Stimulated activated naive B cell treated with anti-CD40 and anti-IgM and Interleukin-4, amounts not matched to agents 10 μg/mL and 1 μg/mL and 100 μg/mL, for 72 hours (primary cell): ENCODE data around the gene AK4.
"Not testable (repeated sequence)": the region's sequence is repeated elsewhere in the genome, so short reads cannot be mapped to it uniquely, and the experiment has no call there.

Experiments used
- ATAC-seq, 2 donors: fragments of 150-1000 bp; cut with Tn5 transposase; replicated peaks; 2 replicates each; pipeline ENCODE4 v1.10.0; 2021; ENCODE audit warnings: moderate library complexity in 1 of 2
- DNase-seq: peaks from one replicate; pipeline ENCODE4 v3.0.0; 2021
- H3K27ac Mint-ChIP-seq: one replicate; pipeline ENCODE4 v1.8.0; 2022; ENCODE audit warnings: mild to moderate bottlenecking, mixed read lengths
- H3K27me3 Mint-ChIP-seq, 2 donors: one replicate each; pipeline ENCODE4 v1.8.0; 2022; ENCODE audit warnings: mixed read lengths in 2 of 2
- H3K36me3 Mint-ChIP-seq, 2 donors: one replicate each; pipeline ENCODE4 v1.8.0; 2022; ENCODE audit warnings: mixed read lengths in 2 of 2, mild to moderate bottlenecking in 1 of 2
- H3K4me1 Mint-ChIP-seq, 2 donors: one replicate each; pipeline ENCODE4 v1.8.0; 2022; ENCODE audit warnings: mixed read lengths in 2 of 2, mild to moderate bottlenecking in 1 of 2
- H3K4me3 Mint-ChIP-seq, 2 donors: one replicate each; pipeline ENCODE4 v1.8.0; 2022; ENCODE audit warnings: mild to moderate bottlenecking in 2 of 2, mixed read lengths in 2 of 2, moderate library complexity in 1 of 2
- H3K9me3 Mint-ChIP-seq, 2 donors: one replicate each; pipeline ENCODE4 v1.8.0; 2022; ENCODE audit warnings: mixed read lengths in 2 of 2, mild to moderate bottlenecking in 1 of 2

The AK4 gene

GRCh38 chr1:65230731-65231481, 82.9 kb downstream of the AK4 start:
- DNase-seq (no peak), ATAC-seq (peak; percentile 55 to 60)
- Mint-ChIP-seq H3K4me1 (peaks cover 7 to 10% of the 10 kb centered on the region in 2 donors), H3K4me3 (no peak overlapping the region), H3K36me3 (peaks cover 0 to 3% of the 10 kb centered on the region in 2 donors), H3K27ac (no peak overlapping the region), H3K27me3 (peaks cover 10 to 16% of the 10 kb centered on the region in 2 donors), H3K9me3 (peaks cover 0 to 5% of the 10 kb centered on the region in 2 donors)

- Mint-ChIP-seq H3K4me1 (peaks cover 7 to 10% of the 10 kb centered on the region in 2 donors), H3K9me3 (peaks cover 4 to 12% of the 10 kb centered on the region in 2 donors), H3K4me3 (no peak overlapping the region), H3K27me3 (peaks cover 16 to 18% of the 10 kb centered on the region in 2 donors), H3K27ac (no peak overlapping the region), H3K36me3 (peaks cover 4 to 10% of the 10 kb centered on the region in 2 donors)
- ATAC-seq (no peak), DNase-seq (no peak)
These were observed 83.8 kb downstream of the AK4 start for GRCh38 chr1:65231718-65232330.

- Mint-ChIP-seq H3K4me1 (peaks cover 7 to 10% of the 10 kb centered on the region in 2 donors), H3K27ac (no peak overlapping the region), H3K4me3 (no peak overlapping the region), H3K27me3 (peaks cover 17 to 20% of the 10 kb centered on the region in 2 donors), H3K36me3 (peaks cover 4 to 12% of the 10 kb centered on the region in 2 donors), H3K9me3 (peaks cover 7 to 15% of the 10 kb centered on the region in 2 donors)
- DNase-seq: no peak
- ATAC-seq: no peak
These were observed 84.5 kb downstream of the AK4 start for GRCh38 chr1:65232461-65232990.

GRCh38 chr1:65233782-65234181, 85.8 kb downstream of the AK4 start:
- Mint-ChIP-seq H3K9me3 (peaks cover 11 to 15% of the 10 kb centered on the region in 2 donors), H3K27ac (no peak overlapping the region), H3K27me3 (peaks cover 20 to 23% of the 10 kb centered on the region in 2 donors), H3K4me1 (peaks cover 7 to 10% of the 10 kb centered on the region in 2 donors), H3K4me3 (no peak overlapping the region), H3K36me3 (peaks cover 4 to 12% of the 10 kb centered on the region in 2 donors)
- no peak for DNase-seq
- ATAC-seq: no peak

GRCh38 chr1:65235867-65236805, 88.1 kb downstream of the AK4 start:
- Mint-ChIP-seq H3K4me3 (no peak overlapping the region), H3K27me3 (peaks cover 20 to 28% of the 10 kb centered on the region in 2 donors), H3K4me1 (peaks cover 2 to 3% of the 10 kb centered on the region in 2 donors), H3K27ac (no peak overlapping the region), H3K9me3 (peaks cover 12 to 19% of the 10 kb centered on the region in 2 donors), H3K36me3 (peaks cover 4 to 12% of the 10 kb centered on the region in 2 donors)
- no peak for DNase-seq
- ATAC-seq: no peak

- H3K4me1 Mint-ChIP-seq: not testable (repeated sequence)
These were observed 89.1 kb downstream of the AK4 start for GRCh38 chr1:65237088-65237487.

GRCh38 chr1:65237503-65237902, 89.5 kb downstream of the AK4 start:
- DNase-seq (no peak), ATAC-seq (no peak)
- Mint-ChIP-seq H3K27me3 (peaks cover 20 to 38% of the 10 kb centered on the region in 2 donors), H3K27ac (no peak overlapping the region), H3K36me3 (peaks cover 4 to 12% of the 10 kb centered on the region in 2 donors), H3K4me3 (no peak overlapping the region), H3K9me3 (peaks cover 12 to 19% of the 10 kb centered on the region in 2 donors), H3K4me1 (no peaks in the 10 kb centered on the region)

More at GRCh38 chr1:65237088-65237487, 89.1 kb downstream of the AK4 start:
- not testable (repeated sequence) for H3K4me3 Mint-ChIP-seq, DNase-seq, ATAC-seq, H3K27ac Mint-ChIP-seq
- H3K27me3 Mint-ChIP-seq: peaks cover 20 to 35% of the 10 kb centered on the region in 2 donors
- peaks cover 12 to 19% of the 10 kb centered on the region in 2 donors for H3K9me3 Mint-ChIP-seq
- H3K36me3 Mint-ChIP-seq: peaks cover 4 to 12% of the 10 kb centered on the region in 2 donors

- Mint-ChIP-seq H3K9me3 (peaks cover 12 to 19% of the 10 kb centered on the region in 2 donors), H3K36me3 (peaks cover 4 to 12% of the 10 kb centered on the region in 2 donors), H3K4me1 (no peaks in the 10 kb centered on the region), H3K4me3 (no peak overlapping the region), H3K27ac (no peak overlapping the region), H3K27me3 (peaks cover 20 to 40% of the 10 kb centered on the region in 2 donors)
- DNase-seq: no peak
- ATAC-seq: no peak
These were observed 90.0 kb downstream of the AK4 start for GRCh38 chr1:65238010-65238409.

GRCh38 chr1:65243491-65243890, 95.5 kb downstream of the AK4 start:
- Mint-ChIP-seq H3K27me3 (peaks cover 29 to 40% of the 10 kb centered on the region in 2 donors), H3K36me3 (no peaks in the 10 kb centered on the region), H3K4me1 (peaks cover 3 to 10% of the 10 kb centered on the region in 2 donors), H3K4me3 (no peak overlapping the region), H3K9me3 (peaks cover 1 to 5% of the 10 kb centered on the region in 2 donors), H3K27ac (peak overlapping the region; percentile 20)
- ATAC-seq (peak; percentile 44 to 63), DNase-seq (no peak)

- Mint-ChIP-seq H3K27ac (no peak overlapping the region), H3K9me3 (peaks cover 0 to under 1% of the 10 kb centered on the region in 2 donors)
- no peak for ATAC-seq
These were observed 97.3 kb downstream of the AK4 start for GRCh38 chr1:65245295-65245694.

GRCh38 chr1:65247419-65248359, 99.7 kb downstream of the AK4 start:
- Mint-ChIP-seq H3K27ac (no peak overlapping the region), H3K4me3 (no peak overlapping the region), H3K4me1 (peaks cover 3 to 10% of the 10 kb centered on the region in 2 donors), H3K36me3 (no peaks in the 10 kb centered on the region), H3K9me3 (no peaks in the 10 kb centered on the region), H3K27me3 (peaks cover 19 to 31% of the 10 kb centered on the region in 2 donors)
- no peak for DNase-seq
- ATAC-seq: no peak

More at GRCh38 chr1:65245295-65245694, 97.3 kb downstream of the AK4 start:
- DNase-seq: no peak
- Mint-ChIP-seq H3K4me1 (peaks cover 3 to 10% of the 10 kb centered on the region in 2 donors), H3K36me3 (no peaks in the 10 kb centered on the region), H3K27me3 (peaks cover 25 to 31% of the 10 kb centered on the region in 2 donors), H3K4me3 (no peak overlapping the region)

GRCh38 chr1:65250826-65251225, 102.8 kb downstream of the AK4 start:
- DNase-seq (no peak), ATAC-seq (no peak)
- H3K9me3 Mint-ChIP-seq: no peaks in the 10 kb centered on the region
- H3K4me3 Mint-ChIP-seq: no peak overlapping the region
- no peaks in the 10 kb centered on the region for H3K36me3 Mint-ChIP-seq
- no peak overlapping the region for H3K27ac Mint-ChIP-seq
- peaks cover 12 to 37% of the 10 kb centered on the region in 2 donors for H3K27me3 Mint-ChIP-seq
- H3K4me1 Mint-ChIP-seq: peaks cover 10 to 17% of the 10 kb centered on the region in 2 donors
